ENCODE data around the gene ZNF490. TPM values are rescaled to one million over a fixed set of nuclear protein-coding genes. Genes with fewer than 3 reads are reported as not detected.

The ZNF490 gene
- total RNA-seq, 1 donor from 2014 or later = 9.2 TPM

GRCh38 chr19:12642506-12642905 is 31.9 kb upstream of the ZNF490 start:
- H3K27ac Mint-ChIP-seq (ENCODE audit: unreplicated experiment) = no peak overlapping the region
- DNase-seq (ENCODE audit: extremely low spot score, unreplicated experiment) = no peak

GRCh38 chr19:12641456-12641855 is 30.8 kb upstream of the ZNF490 start:
- peaks cover 6% of the 10 kb centered on the region for H3K4me1 Mint-ChIP-seq (ENCODE audit: unreplicated experiment)
- H3K27ac Mint-ChIP-seq (ENCODE audit: unreplicated experiment) = no peak overlapping the region
- DNase-seq (ENCODE audit: extremely low spot score, unreplicated experiment) = no peak
- no peak overlapping the region for H3K4me3 Mint-ChIP-seq (ENCODE audit: unreplicated experiment)
- H3K9me3 Mint-ChIP-seq (ENCODE audit: unreplicated experiment) = no peaks in the 10 kb centered on the region
- no peaks in the 10 kb centered on the region for H3K27me3 Mint-ChIP-seq (ENCODE audit: unreplicated experiment)
- H3K36me3 Mint-ChIP-seq (ENCODE audit: unreplicated experiment) = peaks cover 1% of the 10 kb centered on the region
- no peak for TF ChIP-seq CTCF (IDR thresholded peaks at IDR 0.05)

More at GRCh38 chr19:12642506-12642905, 31.9 kb upstream of the ZNF490 start:
- Mint-ChIP-seq H3K36me3 (ENCODE audit: unreplicated experiment) (peaks cover 1% of the 10 kb centered on the region), H3K9me3 (ENCODE audit: unreplicated experiment) (no peaks in the 10 kb centered on the region), H3K4me3 (ENCODE audit: unreplicated experiment) (no peak overlapping the region), H3K4me1 (ENCODE audit: unreplicated experiment) (peaks cover 6% of the 10 kb centered on the region), H3K27me3 (ENCODE audit: unreplicated experiment) (no peaks in the 10 kb centered on the region)
- no peak for TF ChIP-seq CTCF (IDR thresholded peaks at IDR 0.05)

GRCh38 chr19:12639901-12640613 is 29.4 kb upstream of the ZNF490 start:
- Mint-ChIP-seq H3K36me3 (ENCODE audit: unreplicated experiment) (peaks cover 1% of the 10 kb centered on the region), H3K27ac (ENCODE audit: unreplicated experiment) (peak overlapping the region; percentile 41), H3K27me3 (ENCODE audit: unreplicated experiment) (no peaks in the 10 kb centered on the region), H3K4me1 (ENCODE audit: unreplicated experiment) (peaks cover 6% of the 10 kb centered on the region), H3K4me3 (ENCODE audit: unreplicated experiment) (peak overlapping the region; percentile 44), H3K9me3 (ENCODE audit: unreplicated experiment) (no peaks in the 10 kb centered on the region)
- peak; percentile 78 for TF ChIP-seq CTCF (IDR thresholded peaks at IDR 0.05)
- DNase-seq (ENCODE audit: extremely low spot score, unreplicated experiment) = peak; percentile 92

- H3K27ac Mint-ChIP-seq (ENCODE audit: unreplicated experiment) = no peak overlapping the region
- H3K9me3 Mint-ChIP-seq (ENCODE audit: unreplicated experiment) = no peaks in the 10 kb centered on the region
- peaks cover 6% of the 10 kb centered on the region for H3K4me1 Mint-ChIP-seq (ENCODE audit: unreplicated experiment)
- H3K36me3 Mint-ChIP-seq (ENCODE audit: unreplicated experiment) = peaks cover 6% of the 10 kb centered on the region
- no peak for DNase-seq (ENCODE audit: extremely low spot score, unreplicated experiment)
- TF ChIP-seq CTCF (IDR thresholded peaks at IDR 0.05) = no peak
- H3K27me3 Mint-ChIP-seq (ENCODE audit: unreplicated experiment) = no peaks in the 10 kb centered on the region
- H3K4me3 Mint-ChIP-seq (ENCODE audit: unreplicated experiment) = no peak overlapping the region
Measured at GRCh38 chr19:12638611-12639182, 28.1 kb upstream of the ZNF490 start.

GRCh38 chr19:12636631-12637030 is 26.0 kb upstream of the ZNF490 start:
- Mint-ChIP-seq H3K27me3 (ENCODE audit: unreplicated experiment) (no peaks in the 10 kb centered on the region), H3K36me3 (ENCODE audit: unreplicated experiment) (peaks cover 15% of the 10 kb centered on the region)

More at GRCh38 chr19:12636631-12637030, 26.0 kb upstream of the ZNF490 start:
- no peaks in the 10 kb centered on the region for H3K9me3 Mint-ChIP-seq (ENCODE audit: unreplicated experiment)
- no peak overlapping the region for H3K27ac Mint-ChIP-seq (ENCODE audit: unreplicated experiment)
- H3K4me3 Mint-ChIP-seq (ENCODE audit: unreplicated experiment) = no peak overlapping the region
- DNase-seq (ENCODE audit: extremely low spot score, unreplicated experiment) = no peak
- no peak for TF ChIP-seq CTCF (IDR thresholded peaks at IDR 0.05)
- H3K4me1 Mint-ChIP-seq (ENCODE audit: unreplicated experiment) = peaks cover 6% of the 10 kb centered on the region
